ENCODE measurements around the gene COX7C. TPM values are rescaled to one million over a fixed set of nuclear protein-coding genes. Genes with fewer than 3 reads are reported as not detected.
"Not testable (repeated sequence)": the region's sequence is repeated elsewhere in the genome, so short reads cannot be mapped to it uniquely, and the experiment has no call there.

COX7C gene
- polyA plus RNA-seq (877 and 1,002 TPM in 2 replicates), polyA minus RNA-seq (143 and 206 TPM in 2 replicates)

DNA sequence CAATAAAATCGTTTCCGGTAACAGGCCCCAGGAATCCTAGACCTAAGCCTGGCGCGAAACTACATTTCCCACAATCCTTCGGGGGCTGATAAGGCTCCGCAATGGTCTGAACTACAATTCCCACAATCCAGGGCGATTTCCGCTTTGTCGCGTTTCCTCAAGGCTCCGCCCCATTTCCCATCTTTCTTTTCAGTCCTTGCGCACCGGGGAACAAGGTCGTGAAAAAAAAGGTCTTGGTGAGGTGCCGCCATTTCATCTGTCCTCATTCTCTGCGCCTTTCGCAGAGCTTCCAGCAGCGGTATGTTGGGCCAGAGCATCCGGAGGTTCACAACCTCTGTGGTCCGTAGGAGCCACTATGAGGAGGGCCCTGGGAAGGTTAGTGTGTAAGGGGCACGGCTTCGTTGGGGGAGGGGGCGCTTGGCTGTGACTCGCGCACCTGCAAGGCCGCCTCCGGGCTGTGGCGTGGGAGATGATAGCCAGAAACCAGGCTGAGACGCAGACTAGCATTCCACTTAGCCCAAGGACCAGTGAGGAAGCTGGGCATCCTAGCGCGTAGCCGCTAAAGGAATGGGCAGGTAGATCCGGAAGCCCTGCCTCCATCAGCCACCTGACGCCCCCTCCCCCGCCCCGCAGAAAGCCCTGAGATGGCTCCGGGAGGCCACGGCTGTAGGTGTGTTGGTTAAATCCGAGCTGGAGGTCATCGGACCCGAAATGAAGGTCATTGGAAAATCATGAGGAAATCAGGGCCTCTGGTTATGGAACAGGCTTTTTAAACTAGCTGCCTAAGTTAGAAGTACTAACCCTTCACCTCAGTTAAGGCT, at the start of gene COX7C:
Gene COX7C, plus strand, starts transcription at position 186 of the 821 bp plus-strand sequence. Its CDS starts 115 bp downstream, at position 301.
- Histone ChIP-seq H2AFZ (ENCODE audit: low read depth, low read length) (peak within 1 kb of the TSS; percentile 94), H3K36me3 (ENCODE audit: insufficient read depth, low read length) (peaks cover 16% of the 10 kb centered on the region), H3K27ac (ENCODE audit: low read length) (peak within 1 kb of the TSS; percentile 99), H3K9me3 (ENCODE audit: low read length) (no peaks in the 10 kb centered on the region), H3K9ac (ENCODE audit: low read length) (peak within 1 kb of the TSS; percentile 99), H3K27me3 (ENCODE audit: insufficient read depth, low read depth, low read length) (no peaks in the 10 kb centered on the region), H3F3A (ENCODE audit: insufficient read depth, low read length, poor library complexity, severe bottlenecking) (no peaks in the 10 kb centered on the region), H4K20me1 (ENCODE audit: insufficient read depth) (no peaks in the 10 kb centered on the region), H3K4me3 (ENCODE audit: low read length) (peak within 1 kb of the TSS; percentile 82), H3K9me2 (ENCODE audit: insufficient read depth, low read length) (no peaks in the 10 kb centered on the region), H3K4me2 (ENCODE audit: low read length) (peak within 1 kb of the TSS; percentile 96), H3K79me2 (replicated peaks; ENCODE audit: insufficient read depth, low read length) (peaks cover 22% of the 10 kb centered on the region)
- TF ChIP-seq EZH2 (IDR thresholded peaks at IDR 0.05; ENCODE audit: borderline replicate concordance, insufficient read depth, low read length, poor library complexity, severe bottlenecking) (no peak), TAF1 (IDR thresholded peaks at IDR 0.05; ENCODE audit: low read depth) (peak; percentile 98), MXI1 (conservative IDR thresholded peaks at IDR 0.05; ENCODE audit: poor library complexity, severe bottlenecking) (peak; percentile 70), POLR2AphosphoS5 (IDR thresholded peaks at IDR 0.05) (peak; percentile 99), RAD21 (conservative IDR thresholded peaks at IDR 0.05) (peak; percentile 65), SMC3 (conservative IDR thresholded peaks at IDR 0.05; ENCODE audit: poor library complexity) (peak; percentile 58), EP300 (conservative IDR thresholded peaks at IDR 0.05; ENCODE audit: poor library complexity, severe bottlenecking) (peak; percentile 75), CTCF (IDR thresholded peaks at IDR 0.05; ENCODE audit: poor library complexity, severe bottlenecking) (no peak)
- TF ChIP-seq, protein P1, sequence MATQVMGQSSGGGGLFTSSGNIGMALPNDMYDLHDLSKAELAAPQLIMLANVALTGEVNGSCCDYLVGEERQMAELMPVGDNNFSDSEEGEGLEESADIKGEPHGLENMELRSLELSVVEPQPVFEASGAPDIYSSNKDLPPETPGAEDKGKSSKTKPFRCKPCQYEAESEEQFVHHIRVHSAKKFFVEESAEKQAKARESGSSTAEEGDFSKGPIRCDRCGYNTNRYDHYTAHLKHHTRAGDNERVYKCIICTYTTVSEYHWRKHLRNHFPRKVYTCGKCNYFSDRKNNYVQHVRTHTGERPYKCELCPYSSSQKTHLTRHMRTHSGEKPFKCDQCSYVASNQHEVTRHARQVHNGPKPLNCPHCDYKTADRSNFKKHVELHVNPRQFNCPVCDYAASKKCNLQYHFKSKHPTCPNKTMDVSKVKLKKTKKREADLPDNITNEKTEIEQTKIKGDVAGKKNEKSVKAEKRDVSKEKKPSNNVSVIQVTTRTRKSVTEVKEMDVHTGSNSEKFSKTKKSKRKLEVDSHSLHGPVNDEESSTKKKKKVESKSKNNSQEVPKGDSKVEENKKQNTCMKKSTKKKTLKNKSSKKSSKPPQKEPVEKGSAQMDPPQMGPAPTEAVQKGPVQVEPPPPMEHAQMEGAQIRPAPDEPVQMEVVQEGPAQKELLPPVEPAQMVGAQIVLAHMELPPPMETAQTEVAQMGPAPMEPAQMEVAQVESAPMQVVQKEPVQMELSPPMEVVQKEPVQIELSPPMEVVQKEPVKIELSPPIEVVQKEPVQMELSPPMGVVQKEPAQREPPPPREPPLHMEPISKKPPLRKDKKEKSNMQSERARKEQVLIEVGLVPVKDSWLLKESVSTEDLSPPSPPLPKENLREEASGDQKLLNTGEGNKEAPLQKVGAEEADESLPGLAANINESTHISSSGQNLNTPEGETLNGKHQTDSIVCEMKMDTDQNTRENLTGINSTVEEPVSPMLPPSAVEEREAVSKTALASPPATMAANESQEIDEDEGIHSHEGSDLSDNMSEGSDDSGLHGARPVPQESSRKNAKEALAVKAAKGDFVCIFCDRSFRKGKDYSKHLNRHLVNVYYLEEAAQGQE (IDR thresholded peaks at IDR 0.05; ENCODE audit: borderline replicate concordance), result peak; percentile 96

DNA sequence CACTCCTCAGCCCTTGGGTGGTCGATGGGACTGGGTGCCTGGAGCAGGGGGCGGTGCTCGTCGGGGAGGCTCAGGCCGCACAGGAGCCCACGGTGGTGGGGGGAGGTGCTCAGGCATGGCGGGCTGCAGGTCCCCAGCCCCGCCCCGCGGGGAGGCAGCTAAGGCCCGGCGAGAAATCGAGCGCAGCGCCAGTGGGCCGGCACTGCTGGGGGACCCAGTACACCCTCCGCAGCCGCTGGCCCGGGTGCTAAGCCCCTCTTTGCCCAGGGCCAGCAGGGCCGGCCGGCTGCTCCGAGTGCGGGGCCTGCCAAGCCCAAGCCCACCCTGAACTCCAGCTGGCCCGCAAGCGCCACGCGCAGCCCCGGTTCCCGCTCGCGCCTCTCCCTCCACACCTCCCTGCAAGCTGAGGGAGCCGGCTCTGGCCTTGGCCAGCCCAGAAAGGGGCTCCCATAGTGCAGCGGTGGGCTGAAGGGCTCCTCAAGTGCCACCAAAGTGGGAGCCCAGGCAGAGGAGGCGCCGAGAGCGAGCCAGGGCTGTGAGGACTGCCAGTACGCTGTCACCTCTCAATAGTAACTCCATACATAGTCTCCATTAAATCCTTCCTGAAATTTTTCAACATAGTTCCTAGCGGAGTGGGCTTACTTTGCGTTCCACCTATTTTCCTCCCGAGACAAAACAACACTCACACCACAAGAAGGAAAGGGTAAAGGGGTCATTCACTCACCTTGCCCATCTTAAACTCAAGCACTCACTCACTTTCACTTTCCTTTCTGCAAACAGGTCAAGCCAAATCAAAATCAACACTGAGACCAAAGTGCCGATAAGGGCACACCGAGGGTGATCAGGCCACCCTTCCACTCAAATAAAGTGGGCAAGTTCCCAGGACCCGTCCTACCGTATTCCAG, 48.0 kb upstream of the COX7C start:
- not testable (repeated sequence) for H2AFZ ChIP-seq (ENCODE audit: low read depth, low read length); H3K9me2 ChIP-seq (ENCODE audit: insufficient read depth, low read length); H3K4me2 ChIP-seq (ENCODE audit: low read length); H3K9me3 ChIP-seq (ENCODE audit: low read length); H3K27me3 ChIP-seq (ENCODE audit: insufficient read depth, low read depth, low read length); H3K27ac ChIP-seq (ENCODE audit: low read length); H3K36me3 ChIP-seq (ENCODE audit: insufficient read depth, low read length); H3K4me3 ChIP-seq (ENCODE audit: low read length); H4K20me1 ChIP-seq (ENCODE audit: insufficient read depth); H3K79me2 ChIP-seq (replicated peaks; ENCODE audit: insufficient read depth, low read length); H3F3A ChIP-seq (ENCODE audit: insufficient read depth, low read length, poor library complexity, severe bottlenecking); H3K9ac ChIP-seq (ENCODE audit: low read length)
